HFFc6 (cell line): ENCODE measurements around the gene OPRPN. TPM values are rescaled to one million over a fixed set of nuclear protein-coding genes. Genes with fewer than 3 reads are reported as not detected.

ENCODE experiments used
- DNase-seq: peaks from one replicate; pipeline ENCODE4 v3.0.0-alpha.2; 2018
- H3K27ac Mint-ChIP-seq: 2 replicates; pipeline ENCODE4 v1.8.0; 2020; ENCODE audit warnings: mild to moderate bottlenecking, mixed read lengths
- H3K27me3 Mint-ChIP-seq: 2 replicates; pipeline ENCODE4 v1.8.0; 2021; ENCODE audit warnings: mild to moderate bottlenecking, moderate library complexity, mixed read lengths; ENCODE audit not compliant: insufficient read depth
- H3K36me3 Mint-ChIP-seq: 2 replicates; pipeline ENCODE4 v1.8.0; 2021; ENCODE audit warnings: low read depth, mixed read lengths
- H3K4me1 Mint-ChIP-seq: 2 replicates; pipeline ENCODE4 v1.8.0; 2020; ENCODE audit warnings: low read depth, mixed read lengths
- H3K4me3 Mint-ChIP-seq: 2 replicates; pipeline ENCODE4 v1.8.0; 2020; ENCODE audit warnings: mild to moderate bottlenecking, moderate library complexity, mixed read lengths
- H3K9me3 Mint-ChIP-seq: 2 replicates; pipeline ENCODE4 v1.8.0; 2020; ENCODE audit warnings: mild to moderate bottlenecking, mixed read lengths
- CTCF ChIP-seq: fragments of 200-600 bp; sonication (generic); IDR thresholded peaks from 2 replicates; pipeline ENCODE4 v1.5.0; 2021; ENCODE audit warnings: antibody characterized with exemption, mild to moderate bottlenecking
- total RNA-seq, 6 experiments: library from RNA; stranded (reverse); fragmentation: NEBNext Ultra II Directional; extraction: Animal tissue kit (Norgen Biotek cat#: 25700); gene quantifications; 2 replicates in 1 of 6; 3 replicates in 5 of 6; pipeline ENCODE4 v1.2.3, GENCODE V29; 2021

The OPRPN gene
- total RNA-seq, 6 experiments from 2014 or later = not detected

GRCh38 chr4:70426789-70427188 lies 29.0 kb downstream of the OPRPN start:
- DNase-seq = no peak
- Mint-ChIP-seq H3K27me3 (no peaks in the 10 kb centered on the region; the same call in 1 of the 2 replicates), H3K4me3 (no peak overlapping the region), H3K36me3 (no peaks in the 10 kb centered on the region), H3K9me3 (peaks cover 15% of the 10 kb centered on the region), H3K4me1 (no peaks in the 10 kb centered on the region), H3K27ac (no peak overlapping the region)
- TF ChIP-seq CTCF = no peak

GRCh38 chr4:70437197-70437596 lies 39.5 kb downstream of the OPRPN start:
- Mint-ChIP-seq H3K4me1 (no peaks in the 10 kb centered on the region), H3K9me3 (peaks cover 17% of the 10 kb centered on the region), H3K4me3 (no peak overlapping the region), H3K27me3 (no peaks in the 10 kb centered on the region), H3K36me3 (no peaks in the 10 kb centered on the region), H3K27ac (no peak overlapping the region)
- no peak for DNase-seq
- no peak for TF ChIP-seq CTCF

GRCh38 chr4:70442474-70442873 lies 44.7 kb downstream of the OPRPN start:
- no peak for DNase-seq
- TF ChIP-seq CTCF = no peak
- Mint-ChIP-seq H3K9me3 (no peaks in the 10 kb centered on the region; the same call in 1 of the 2 replicates), H3K27ac (no peak overlapping the region), H3K4me1 (no peaks in the 10 kb centered on the region), H3K4me3 (no peak overlapping the region), H3K36me3 (no peaks in the 10 kb centered on the region), H3K27me3 (no peaks in the 10 kb centered on the region)

GRCh38 chr4:70443329-70443728 lies 45.6 kb downstream of the OPRPN start:
- peaks cover 4% of the 10 kb centered on the region; the same call in 1 of the 2 replicates for H3K9me3 Mint-ChIP-seq
- no peaks in the 10 kb centered on the region for H3K4me1 Mint-ChIP-seq
- H3K36me3 Mint-ChIP-seq = no peaks in the 10 kb centered on the region
- no peak overlapping the region for H3K4me3 Mint-ChIP-seq
- H3K27ac Mint-ChIP-seq = no peak overlapping the region
- DNase-seq = no peak
- no peaks in the 10 kb centered on the region for H3K27me3 Mint-ChIP-seq
- TF ChIP-seq CTCF = no peak

GRCh38 chr4:70449220-70449619 lies 51.5 kb downstream of the OPRPN start:
- Mint-ChIP-seq H3K4me1 (no peaks in the 10 kb centered on the region), H3K27ac (no peak overlapping the region), H3K9me3 (peaks cover 25% of the 10 kb centered on the region), H3K27me3 (no peaks in the 10 kb centered on the region), H3K4me3 (no peak overlapping the region), H3K36me3 (no peaks in the 10 kb centered on the region)
- TF ChIP-seq CTCF = no peak
- no peak for DNase-seq

GRCh38 chr4:70452946-70453345 lies 55.2 kb downstream of the OPRPN start:
- Mint-ChIP-seq H3K9me3 (peaks cover 26% of the 10 kb centered on the region), H3K27me3 (no peaks in the 10 kb centered on the region), H3K4me1 (no peaks in the 10 kb centered on the region), H3K27ac (no peak overlapping the region), H3K36me3 (no peaks in the 10 kb centered on the region), H3K4me3 (no peak overlapping the region)
- TF ChIP-seq CTCF = no peak
- no peak for DNase-seq
